Activated CD8-positive, alpha-beta memory T cell treated with anti-CD3 and anti-CD28 coated beads, Interleukin-2, amount 50 U/mL, for 48 hours (primary cell): ENCODE results near the gene GPS1.

Source experiments
- DNase-seq: peaks from one replicate; pipeline ENCODE4 v3.0.0-alpha.2; 2020

Gene GPS1

DNA sequence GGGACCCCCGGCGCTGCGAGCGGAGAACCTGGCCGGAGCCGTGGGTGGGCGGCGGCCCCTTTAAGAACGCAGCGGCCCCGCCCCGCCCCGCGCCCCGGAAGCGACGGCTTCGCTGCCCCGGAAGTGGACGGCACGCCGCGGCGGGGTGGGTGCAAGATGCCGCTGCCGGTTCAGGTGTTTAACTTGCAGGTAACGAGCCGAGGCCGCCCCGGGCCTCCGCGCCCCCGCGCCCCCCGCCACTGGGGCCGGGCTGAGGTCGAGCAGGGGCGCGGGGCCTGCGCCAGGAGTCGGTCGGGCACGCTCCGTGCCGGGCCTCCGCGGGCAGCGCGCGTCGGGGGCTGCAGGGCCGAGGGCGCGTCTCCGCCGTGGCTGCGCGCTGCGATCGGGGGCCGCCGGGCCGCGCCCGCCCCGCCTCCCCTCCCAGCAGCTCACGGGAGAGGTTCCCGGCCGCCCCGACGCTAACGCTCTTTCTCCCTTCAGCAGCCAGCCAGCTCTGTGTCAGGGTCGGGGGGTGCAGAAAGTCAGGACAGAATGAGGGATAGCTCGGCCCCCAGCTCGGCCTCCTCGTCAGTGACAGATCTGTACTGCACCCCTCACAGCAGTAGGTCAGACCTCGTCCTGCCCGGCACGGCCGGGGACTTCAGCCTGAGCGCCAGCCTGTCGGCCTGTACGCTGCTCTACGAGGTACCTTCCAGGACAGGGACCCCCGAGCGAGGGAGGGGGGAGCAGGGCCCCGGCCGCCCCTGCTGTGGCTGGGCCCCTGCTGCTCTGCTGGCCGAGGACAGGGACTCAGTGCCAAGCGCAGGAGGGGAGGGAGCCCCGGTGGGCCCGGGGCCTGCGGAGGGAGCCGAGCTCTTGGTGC, at the start of gene GPS1, which contains the start of gene RFNG:
TSS of gene GPS1 (plus strand) at position 123 of the 862 bp plus-strand sequence. CDS start at position 157, 34 bp downstream.
TSS of gene RFNG (minus strand) at position 36 of the 862 bp plus-strand sequence. CDS start 45 bp downstream, outside the sequence.
- peak; percentile 93 for DNase-seq

DNA sequence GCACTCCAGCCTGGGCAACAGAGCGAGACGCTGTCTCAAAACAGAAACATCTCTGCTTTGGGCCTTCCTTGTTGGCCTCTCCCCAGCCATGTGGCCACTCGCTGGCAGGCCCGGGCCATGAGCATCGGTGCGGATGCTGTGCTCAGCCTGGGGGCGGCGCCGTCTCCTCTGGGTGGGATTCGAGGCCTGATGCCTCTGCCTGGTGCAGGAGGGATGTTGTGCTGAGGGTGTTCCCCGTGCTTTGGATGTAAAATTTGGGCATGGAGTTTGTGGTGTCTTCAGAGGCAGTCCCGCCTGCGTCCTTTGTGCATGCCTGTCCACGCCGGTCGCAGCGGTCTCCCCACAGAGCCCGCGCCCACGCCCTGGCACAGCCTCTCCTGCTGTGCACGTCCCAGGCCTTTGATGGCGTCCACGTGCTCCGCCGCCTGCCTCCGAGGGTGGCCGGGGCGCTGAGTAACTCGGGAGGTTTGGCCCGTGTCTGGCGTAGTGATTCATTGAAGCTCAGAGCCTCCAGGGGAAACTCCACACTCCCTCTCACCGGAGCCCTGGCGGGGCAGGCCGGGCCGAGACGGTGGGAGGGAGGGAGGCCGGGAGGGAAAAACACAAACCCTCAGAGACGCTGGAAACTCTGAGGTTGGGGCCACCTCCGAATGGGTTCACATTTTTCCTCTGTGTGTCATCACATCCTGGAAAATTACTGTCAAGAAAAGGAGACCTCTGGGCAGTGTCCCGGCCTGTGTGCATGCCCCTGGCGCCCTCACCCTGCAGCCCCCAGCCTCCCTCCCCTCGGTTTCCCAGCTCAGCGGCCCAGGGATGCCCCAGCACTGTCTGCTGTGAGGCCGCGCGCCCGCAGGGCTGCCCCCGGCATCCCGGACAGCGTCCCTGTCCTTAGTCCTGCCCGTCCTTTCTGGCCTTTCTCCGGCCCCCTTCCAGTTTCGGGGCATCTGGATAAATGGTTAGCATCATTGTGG, 48.0 kb upstream of the GPS1 start:
- no peak for DNase-seq

DNA sequence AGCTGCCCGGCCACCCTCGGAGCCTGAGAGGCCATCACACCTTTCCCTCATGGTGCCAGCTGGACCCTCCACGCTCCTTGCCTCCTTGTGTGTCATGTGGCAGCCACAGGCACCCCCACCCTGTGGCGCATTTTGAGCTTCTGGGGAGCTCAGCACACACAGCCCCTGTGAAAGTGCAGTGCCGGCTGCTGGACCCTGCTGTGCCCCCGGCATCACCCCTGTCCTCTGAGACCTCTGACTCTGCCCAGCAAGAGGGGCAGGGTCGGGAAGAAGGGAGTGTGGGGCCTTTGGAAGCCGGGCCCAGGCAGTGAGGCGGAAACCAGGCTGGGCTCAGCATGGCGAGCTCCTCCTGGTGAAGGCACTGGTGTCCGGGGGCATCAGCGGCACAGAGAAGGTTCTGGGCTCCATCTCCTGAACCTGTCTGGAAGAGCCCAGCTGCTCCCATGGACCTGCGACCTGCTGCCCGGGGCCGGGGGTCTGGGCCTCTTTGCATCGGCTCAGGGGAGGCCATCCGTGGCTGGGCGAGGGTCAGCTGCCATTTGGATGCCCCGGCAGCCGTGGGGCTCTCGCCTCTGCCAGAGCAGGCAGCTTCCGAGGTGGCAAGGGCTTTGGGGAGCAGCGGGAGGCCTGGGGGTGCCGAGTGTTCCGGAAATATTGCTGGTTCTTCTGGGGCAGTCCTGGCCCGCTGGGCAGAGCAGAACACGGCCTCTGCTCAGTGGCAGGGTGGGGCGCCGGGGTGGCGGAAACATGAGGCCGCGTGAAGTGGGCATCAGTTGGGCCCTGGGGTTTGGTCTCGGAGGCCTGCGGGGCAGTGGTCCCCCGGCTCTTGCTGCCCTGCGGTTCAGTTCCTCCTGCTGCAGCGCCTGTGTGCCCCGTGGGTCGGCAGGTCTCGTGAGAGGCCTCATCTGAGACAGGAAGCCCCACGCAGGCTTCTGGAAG, 46.9 kb upstream of the GPS1 start:
- DNase-seq = no peak

DNA sequence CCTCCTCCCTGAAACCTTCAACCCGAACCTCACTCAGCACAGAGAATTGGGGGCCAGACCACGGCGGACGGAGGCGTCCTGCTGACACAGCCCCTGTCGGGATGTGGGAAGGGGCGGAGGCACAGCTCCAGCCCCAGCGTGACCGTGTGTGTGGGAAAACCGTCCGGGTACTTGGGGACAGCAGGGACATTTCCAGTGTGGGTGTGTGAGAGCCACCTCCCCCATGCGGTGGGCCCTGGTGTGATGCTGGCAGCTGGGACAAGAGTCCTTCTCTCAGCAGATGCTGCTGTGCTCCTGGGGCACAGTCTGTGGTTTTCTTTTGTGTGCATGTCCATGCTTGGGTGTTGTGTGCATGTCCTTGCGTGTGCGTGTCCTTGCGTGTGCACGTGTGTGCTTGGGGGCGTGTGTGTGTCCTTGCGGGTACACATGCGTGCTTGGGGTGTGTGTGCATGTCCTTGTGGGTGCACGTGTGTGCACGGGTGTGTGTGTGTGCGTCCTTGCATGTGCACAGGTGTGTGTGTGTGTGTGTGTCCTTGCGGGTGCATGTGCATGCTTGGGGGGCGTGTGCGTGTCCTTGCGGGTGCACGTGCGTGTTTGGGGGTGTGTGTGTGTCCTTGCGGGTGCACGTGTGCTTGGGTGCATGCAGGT, 45.9 kb upstream of the GPS1 start:
- DNase-seq = no peak

DNA sequence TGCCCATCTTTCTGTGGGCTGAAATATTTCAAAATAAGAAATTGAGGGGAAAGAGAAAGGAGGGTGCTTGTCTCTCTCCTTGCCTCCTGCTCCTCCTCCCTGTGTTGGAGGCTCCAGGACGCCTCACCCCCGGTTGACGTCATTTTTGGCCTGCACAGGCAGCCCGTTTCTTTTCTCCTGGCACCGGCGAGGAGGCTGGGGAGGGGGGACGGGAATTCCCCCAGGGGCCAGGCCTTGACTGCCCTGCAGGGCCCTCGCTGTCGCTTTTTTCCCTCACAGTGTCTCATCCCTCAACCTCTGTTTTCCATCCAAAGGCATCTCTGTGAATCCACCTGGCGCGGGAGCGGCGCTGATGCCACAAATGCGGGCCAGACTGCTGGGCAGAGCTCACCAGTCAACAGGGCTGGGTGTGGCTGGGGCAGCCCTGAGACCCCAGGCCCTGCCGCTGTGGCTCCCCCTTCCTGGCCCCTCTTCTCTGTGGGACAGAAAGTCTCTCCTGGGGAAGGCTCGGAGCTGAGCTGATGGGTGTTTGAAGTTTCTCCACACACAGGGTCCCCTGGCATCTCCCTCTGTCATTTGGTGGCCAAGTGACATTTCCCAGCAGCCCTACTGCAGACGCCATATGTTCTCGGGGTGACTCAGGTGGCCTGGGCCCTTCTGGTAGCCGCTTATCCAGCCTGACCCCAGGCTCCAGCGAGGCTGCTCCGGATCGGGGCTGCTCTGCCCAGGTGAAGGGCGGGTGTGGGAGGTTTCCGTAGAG, 45.0 kb upstream of the GPS1 start:
- no peak for DNase-seq

DNA sequence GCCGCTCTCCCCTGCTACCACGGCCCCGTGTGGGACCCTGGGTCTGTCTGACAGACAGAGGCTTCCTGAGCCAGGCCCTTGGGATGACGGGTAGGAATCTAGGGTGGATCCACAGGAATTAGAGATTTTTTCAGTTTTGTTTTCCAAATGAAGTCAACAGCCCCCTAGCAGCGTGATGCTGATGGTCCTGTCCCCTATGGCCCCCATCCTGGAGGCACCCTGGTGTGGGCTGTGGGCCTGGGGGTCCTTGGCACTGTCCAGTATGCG, 44.5 kb upstream of the GPS1 start:
- DNase-seq = no peak

DNA sequence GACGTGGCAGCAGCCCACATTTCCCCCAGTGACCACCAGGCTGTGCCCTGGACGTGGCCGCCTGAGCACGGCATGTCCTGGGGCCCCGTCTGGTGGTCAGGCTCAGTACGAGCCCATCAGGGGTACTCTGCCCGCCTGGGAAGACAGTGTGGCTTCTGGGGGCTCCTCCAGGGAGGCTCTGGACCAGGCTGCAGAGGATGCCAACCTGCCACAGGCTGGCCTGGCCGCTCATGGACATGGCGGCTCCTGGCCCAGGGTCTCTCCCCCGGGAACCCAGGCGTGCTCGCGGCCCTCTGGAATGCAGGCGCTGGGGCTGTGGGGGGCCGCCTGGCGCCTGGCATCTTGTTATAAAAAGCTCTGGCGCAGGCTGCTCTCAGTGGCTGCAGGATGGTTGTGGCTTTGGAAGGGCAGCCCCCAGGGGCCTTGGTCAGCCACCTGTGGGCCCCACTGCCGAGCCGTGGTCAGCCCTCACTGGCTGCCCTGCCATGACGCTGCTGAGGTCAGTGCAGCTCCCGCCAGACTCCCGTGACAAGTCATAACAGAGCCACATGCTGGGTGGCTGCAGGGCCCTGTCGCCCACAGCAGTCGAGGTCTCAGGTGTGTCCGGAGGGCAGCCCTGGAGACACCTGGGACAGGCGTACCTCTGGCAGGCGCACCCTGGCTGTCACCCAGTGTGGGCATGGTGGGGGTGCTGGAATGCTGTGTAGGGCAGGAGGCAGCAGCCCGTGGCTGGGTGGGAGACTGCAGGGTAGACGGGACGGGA, 44.0 kb upstream of the GPS1 start:
- no peak for DNase-seq

DNA sequence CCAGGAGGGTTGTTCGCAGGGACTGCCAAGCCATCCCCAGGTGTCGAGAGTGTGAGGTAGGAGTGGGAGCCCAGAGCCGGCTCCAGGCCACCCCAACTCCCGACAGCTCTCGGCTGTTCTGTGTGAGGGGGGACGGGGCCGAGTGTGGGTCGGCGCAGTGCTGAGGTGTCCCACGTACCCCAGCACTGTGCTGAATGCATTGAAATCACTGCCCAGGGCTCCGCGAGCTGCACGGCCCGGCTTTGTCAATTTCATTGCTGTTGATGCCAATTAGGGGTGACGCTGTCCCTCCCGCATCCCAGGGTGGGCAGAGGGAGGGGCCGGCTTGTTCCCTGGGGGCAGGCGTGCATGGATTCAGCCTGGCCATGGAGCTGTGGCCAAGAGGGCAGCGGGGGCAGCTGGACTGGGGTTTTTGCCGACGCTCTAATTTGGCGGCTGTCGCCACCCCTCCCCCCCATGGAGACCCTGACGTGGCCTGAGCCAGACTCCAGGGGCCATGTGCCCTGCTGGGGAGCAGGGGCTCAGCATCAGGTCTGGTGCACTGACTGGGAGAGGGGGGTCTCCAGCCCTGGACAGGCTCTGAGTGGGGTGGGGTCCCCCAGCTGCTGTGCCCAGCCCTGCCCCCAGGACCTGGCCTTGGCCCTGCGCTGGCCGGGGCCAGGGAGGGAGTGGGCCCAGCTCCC, 43.3 kb upstream of the GPS1 start:
- DNase-seq = no peak

DNA sequence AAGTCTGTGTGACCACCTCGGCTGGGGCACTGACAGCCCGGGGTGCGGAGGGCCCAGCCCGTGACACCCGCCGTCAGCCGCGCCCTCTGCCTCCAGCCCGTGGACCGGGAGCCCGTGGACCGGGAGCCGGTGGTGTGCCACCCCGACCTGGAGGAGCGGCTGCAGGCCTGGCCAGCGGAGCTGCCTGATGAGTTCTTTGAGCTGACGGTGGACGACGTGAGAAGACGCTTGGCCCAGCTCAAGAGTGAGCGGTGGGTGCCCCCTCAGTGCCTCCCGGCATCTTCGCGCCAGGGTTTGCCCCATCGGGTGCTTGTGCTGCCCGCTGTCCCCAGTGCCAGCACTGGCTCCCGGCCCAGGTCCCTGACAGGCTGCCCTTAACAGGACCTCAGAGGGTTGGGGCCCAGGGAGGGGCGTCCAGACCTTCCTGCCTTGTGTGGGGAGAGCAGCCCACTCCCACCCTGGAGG, 42.7 kb upstream of the GPS1 start:
- no peak for DNase-seq

DNA sequence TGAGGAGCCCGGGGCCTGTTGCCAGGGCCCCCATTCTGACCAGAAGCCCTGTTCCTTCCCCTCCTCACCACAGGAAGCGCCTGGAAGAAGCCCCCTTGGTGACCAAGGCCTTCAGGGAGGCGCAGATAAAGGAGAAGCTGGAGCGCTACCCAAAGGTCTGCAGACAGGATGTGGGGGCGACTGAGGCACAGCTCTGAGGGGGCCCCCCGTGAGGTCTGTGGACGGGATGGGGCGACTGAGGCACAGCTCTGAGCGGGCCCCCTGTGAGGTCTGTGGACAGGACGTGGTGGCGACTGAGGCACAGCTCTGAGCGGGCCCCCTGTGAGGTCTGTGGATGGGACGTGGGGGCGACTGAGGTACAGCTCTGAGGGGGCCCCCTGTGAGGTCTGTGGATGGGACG, 42.3 kb upstream of the GPS1 start:
- DNase-seq = no peak

DNA sequence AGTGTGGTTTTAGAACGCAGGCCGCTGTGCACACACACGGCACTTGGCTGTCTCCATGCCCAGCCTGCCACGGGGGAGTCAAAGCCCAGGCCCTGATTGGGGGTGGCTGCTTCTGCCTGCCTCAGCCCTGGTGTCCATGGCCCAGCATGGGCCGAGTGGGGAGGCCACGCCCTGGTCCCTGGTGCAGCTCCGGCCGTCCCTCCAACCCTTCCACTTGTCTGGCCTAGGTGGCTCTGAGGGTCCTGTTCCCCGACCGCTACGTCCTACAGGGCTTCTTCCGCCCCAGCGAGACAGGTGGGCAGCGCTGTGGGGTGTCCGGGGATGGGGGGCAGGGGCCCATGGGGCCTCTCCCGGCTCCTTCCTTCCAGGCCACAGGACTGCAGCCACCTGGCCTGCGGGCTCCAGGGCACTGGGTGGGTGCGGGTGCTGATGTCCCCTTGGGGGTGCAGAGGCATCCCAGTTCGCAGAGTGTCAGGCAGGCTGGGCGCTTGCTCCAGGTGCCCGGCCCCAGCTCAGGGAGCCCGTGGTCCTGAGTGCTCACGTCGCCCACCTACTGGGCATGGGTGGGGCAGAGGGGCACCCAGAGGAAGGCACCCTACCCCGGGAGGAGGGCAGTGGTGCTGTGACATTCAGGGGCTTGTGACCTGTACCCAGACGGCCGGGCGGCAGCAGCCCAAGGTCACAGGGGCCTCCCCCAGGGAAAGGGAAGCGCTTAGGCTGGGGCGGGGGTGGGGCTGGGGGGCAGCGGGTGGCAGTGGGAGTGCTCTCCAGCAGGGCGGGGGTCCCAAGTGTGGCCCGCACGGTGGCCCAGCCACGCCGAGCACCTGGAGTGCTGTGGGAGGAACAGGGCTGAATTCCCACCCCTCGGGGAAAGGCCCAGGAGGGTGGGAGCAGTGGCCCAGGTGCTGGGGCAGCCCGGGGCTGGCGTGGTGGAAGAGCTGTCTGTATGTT, 40.8 kb upstream of the GPS1 start:
- DNase-seq = no peak

DNA sequence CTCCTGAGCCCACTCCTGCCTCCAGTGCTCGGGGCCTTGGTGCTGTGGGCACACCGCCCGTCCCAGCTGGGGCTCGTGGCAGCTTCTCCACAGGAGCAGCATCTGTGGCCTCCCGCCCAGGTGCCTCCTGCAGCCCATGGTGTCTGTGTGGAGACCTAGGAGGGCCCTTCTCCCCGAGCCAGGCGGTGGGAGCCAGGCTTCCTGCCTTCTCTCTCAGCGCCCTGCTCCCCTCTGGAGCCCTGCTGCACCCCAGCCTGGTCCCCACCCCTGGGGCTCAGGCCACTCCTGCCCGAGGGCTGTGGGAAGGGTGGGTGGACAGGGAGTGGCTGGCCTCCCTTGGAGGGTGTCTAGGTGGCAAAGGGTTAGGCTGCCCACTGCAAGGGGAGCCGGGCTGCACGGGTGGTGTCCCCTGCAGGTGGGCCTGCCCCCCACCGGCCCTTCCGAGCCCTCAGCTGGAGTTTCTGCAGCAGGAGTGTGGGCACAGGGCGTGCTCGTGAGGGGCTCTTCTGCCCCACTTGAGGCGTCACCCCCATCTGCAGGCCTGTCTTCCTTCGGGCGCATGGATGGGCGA, 40.0 kb upstream of the GPS1 start:
- no peak for DNase-seq

DNA sequence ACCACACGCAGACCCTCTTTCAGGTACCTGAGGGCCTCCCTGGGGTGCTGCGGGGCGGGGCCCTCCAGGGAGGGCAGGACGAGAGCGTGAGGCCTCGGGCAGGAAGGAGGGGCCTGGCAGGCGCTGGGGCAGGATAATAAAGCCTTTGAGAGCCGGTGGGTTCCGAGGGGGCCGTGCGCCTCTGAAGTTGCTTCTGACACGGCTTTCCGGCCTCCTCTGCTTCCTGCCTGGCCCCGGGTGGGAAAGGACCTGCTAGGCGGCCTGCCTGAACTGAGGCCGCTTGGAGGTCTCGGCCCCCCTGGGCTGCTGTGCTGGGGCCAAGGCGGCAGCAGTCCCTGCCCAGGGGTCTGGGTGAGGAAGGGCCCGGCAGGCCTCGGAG, 39.4 kb upstream of the GPS1 start:
- no peak for DNase-seq

DNA sequence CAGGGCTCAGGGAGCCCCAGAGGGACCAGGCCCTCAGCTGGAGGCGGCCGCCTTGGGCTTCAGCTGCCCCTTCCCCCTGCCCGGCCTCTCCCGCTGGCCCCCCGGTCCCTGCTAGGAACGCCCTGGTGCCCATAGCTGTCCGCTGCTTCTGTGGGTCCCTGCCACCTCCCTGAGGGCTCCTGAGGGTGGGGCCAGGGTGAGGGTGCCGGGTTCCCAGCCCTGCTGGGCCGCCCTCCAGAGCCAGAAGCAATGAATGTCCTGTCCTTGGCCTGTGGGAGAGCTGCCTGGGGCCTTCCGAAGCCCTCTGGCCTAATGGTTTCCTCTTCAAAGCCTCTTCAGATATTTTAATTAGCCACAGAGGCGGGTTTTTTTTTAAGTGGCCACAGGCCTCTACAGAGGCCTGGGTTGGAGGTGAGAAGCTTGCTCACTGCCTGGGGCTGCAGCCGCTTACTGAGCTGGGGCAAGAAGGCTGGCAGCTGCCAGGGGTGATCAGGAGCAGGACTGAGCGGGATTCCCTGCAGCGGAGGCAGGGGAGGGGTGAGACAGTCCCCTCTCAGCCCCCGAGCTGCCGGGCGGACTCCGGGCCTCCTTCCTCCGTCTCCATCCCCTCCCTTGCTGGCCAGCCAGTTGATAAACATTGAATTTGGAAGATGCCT, 38.9 kb upstream of the GPS1 start:
- no peak for DNase-seq

DNA sequence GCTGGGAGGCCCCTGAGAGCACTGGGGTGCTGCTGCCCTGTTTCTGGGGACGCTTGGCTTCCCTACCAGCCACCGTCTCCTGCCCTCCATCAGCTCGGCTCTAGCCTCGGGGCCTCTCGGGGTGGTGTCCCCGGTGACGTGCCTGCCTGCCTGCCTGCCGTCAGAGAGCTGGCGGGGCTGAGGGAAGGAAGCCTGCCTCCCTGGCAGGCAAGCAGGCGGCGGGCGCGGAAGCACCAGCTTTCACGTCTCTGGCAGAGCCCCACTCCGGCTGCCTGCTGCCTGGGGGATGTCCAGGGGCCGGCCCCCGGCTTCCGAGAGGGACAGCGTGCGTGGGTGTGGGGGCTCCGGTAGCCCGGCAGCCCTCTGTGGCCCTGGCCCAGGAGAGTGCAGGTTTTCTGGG, 38.4 kb upstream of the GPS1 start:
- DNase-seq = no peak

DNA sequence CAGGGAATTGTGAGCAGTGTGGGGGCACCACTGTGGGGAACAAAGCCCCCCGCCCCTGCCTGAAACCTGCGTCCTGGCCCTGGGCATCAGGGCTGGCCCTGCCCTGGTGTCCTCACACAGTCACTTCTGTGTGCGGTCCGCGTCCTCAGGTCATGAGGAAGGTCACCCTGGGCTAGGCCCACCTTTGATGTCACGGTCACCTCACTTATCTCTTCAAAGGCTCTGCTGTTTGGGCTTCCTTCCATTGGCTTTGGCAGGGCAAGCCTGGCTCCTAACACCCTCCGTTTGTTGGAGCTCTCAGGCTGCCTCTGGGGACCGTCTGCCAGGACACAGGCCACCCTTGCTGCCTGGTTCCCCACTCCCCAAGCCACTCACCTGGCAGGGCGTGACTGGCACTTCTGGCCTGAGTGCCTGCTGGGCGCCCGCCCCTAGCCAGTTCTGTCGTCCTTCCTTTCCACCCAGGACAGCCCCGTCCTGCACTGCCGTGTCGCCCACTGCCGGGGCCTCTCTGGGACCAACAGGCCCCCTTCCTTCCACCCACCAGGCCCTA, 37.9 kb upstream of the GPS1 start:
- DNase-seq = no peak

DNA sequence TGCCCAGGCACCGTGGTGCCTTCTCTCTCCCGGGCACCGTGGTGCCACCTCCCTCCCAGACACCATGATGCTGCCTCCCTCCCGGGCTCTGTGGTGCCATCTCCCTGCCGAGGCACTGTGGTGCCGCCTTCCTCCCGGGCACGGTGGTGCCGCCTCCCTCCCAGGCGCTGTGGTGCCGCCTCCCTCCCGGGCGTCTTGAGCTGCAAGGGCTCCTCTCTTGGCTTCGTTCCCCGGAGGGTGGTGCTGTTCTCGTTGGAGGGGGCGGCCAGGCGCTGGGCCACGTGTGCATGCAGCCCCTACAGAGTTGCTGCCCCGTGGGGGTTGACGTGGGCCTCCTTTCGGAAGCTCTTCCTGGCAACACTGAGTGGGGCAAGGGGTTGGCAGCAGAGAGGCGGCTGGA, 37.3 kb upstream of the GPS1 start:
- no peak for DNase-seq

DNA sequence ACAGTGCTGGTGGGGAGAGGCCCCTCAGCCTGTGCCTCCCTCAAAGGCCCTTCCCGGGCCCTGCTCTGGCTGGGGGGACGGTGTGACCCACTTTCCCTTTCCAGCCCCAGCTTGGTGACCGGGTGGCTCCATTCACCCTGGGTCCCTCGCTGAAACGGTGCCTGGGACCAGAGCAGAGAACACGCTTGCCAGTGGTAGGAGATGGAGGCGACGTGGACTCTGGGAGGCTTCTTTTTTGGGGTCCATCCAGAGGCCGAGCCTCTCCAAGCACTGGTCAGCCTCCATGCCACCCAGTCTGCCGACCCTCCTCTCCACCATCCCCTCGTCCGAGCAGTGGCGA, 36.8 kb upstream of the GPS1 start:
- no peak for DNase-seq
